IMR-90 (cell line): ENCODE results near the gene NGEF.

Source experiments
- MAZ ChIP-seq: IDR thresholded peaks from 2 replicates; pipeline ENCODE4 v1.6.1; 2012; ENCODE audit warnings: low read depth, mild to moderate bottlenecking, low read length, improper control_type of control experiment, moderate library complexity, borderline replicate concordance
- POLR2A ChIP-seq: IDR thresholded peaks from 2 replicates; pipeline ENCODE4 v1.6.1; 2012; ENCODE audit warnings: mild to moderate bottlenecking, low read depth, low read length
- RAD21 ChIP-seq: IDR thresholded peaks from 2 replicates; pipeline ENCODE4 v1.6.1; 2012; ENCODE audit warnings: low read length, improper control_type of control experiment
- TF ChIP-seq, protein P1 (sequence below): conservative IDR thresholded peaks from 2 replicates; pipeline ENCODE4 v1.5.1; 2012; ENCODE audit warnings: mild to moderate bottlenecking, low read depth, low read length, improper control_type of control experiment

GRCh38 chr2:232967474-232967873, 45.6 kb downstream of the NGEF start:
- TF ChIP-seq POLR2A (no peak), MAZ (no peak), RAD21 (no peak)
- TF ChIP-seq, protein P1, sequence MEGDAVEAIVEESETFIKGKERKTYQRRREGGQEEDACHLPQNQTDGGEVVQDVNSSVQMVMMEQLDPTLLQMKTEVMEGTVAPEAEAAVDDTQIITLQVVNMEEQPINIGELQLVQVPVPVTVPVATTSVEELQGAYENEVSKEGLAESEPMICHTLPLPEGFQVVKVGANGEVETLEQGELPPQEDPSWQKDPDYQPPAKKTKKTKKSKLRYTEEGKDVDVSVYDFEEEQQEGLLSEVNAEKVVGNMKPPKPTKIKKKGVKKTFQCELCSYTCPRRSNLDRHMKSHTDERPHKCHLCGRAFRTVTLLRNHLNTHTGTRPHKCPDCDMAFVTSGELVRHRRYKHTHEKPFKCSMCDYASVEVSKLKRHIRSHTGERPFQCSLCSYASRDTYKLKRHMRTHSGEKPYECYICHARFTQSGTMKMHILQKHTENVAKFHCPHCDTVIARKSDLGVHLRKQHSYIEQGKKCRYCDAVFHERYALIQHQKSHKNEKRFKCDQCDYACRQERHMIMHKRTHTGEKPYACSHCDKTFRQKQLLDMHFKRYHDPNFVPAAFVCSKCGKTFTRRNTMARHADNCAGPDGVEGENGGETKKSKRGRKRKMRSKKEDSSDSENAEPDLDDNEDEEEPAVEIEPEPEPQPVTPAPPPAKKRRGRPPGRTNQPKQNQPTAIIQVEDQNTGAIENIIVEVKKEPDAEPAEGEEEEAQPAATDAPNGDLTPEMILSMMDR: no peak
